GM19025 (cell line): ENCODE data around the gene RNF169.
"Not testable (repeated sequence)": the region's sequence is repeated elsewhere in the genome, so short reads cannot be mapped to it uniquely, and the experiment has no call there.

Experiments used
- ATAC-seq: cut with Tn5 transposase; IDR thresholded peaks from one replicate; pipeline ENCODE4 v1.9.1; 2021; ENCODE audit warnings: mild to moderate bottlenecking, low read depth, moderate library complexity; ENCODE audit not compliant: unreplicated experiment

RNF169 gene

GRCh38 chr11:74818283-74818946 is 69.8 kb downstream of the RNF169 start:
- no peak for ATAC-seq

- ATAC-seq = no peak
These were observed 70.8 kb downstream of the RNF169 start for GRCh38 chr11:74819400-74819799.

DNA sequence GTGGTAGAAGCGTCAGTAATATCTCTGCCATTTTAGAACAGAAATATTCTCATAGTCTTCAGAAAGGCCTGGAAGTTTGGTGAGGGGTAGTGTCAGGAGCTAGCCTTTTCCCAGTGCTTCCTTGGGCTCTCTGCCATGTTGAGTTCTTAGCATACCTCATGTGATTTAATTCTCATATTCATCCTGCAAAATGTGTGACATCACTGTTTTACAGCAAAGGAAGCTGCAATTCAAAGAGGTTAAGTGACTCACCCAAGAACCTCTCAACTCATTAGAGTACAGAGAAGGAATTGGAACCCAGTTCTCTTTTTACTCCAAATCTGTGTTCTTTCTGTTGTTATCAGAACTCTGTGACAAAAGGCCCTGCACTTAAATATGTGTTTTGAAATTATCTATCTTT is 72.1 kb downstream of the RNF169 start:
- ATAC-seq = no peak

GRCh38 chr11:74822170-74822569 is 73.5 kb downstream of the RNF169 start:
- ATAC-seq = no peak

- no peak for ATAC-seq
These were observed 75.8 kb downstream of the RNF169 start for GRCh38 chr11:74824285-74824982.

DNA sequence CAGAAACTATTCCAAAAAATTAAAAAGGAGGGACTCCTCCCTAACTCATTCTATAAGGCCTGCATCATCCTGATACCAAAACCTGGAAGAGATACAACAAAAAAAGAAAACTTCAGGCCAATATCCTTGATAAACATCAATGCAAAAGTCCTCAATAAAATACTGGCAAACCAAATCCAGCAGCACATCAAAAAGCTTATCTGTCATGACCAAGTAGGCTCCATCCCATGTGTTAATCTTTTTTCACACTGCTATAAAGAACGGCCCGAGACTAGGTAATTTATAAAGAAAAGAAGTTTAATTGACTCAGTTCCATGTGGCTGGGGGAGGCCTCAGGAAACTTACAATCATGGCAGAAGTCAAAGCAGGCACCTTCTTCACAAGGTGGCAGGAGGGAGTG is 76.9 kb downstream of the RNF169 start:
- not testable (repeated sequence) for ATAC-seq

- ATAC-seq = no peak
These were observed 78.3 kb downstream of the RNF169 start for GRCh38 chr11:74826901-74827300.

GRCh38 chr11:74837191-74837590 is 88.5 kb downstream of the RNF169 start:
- no peak for ATAC-seq

DNA sequence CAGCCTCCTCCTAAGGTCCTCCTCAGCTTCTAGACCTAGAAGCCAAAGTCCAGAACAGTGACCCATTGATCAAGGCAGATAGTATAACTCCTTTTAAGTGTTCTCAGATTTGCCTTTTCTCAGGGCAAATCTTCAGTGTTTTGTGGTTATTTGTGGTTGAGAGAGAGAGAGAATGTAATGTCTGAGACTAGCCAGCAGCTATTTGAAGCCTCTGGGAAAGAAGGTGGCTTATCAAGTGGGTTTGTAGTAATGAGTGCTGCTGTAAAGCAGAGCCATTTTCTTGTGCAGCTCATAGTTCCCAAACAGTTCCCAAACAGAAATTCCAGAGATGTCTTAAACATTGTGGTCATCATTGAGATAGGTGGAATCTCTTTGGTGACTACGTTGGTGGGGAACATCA is 89.5 kb downstream of the RNF169 start:
- no peak for ATAC-seq

DNA sequence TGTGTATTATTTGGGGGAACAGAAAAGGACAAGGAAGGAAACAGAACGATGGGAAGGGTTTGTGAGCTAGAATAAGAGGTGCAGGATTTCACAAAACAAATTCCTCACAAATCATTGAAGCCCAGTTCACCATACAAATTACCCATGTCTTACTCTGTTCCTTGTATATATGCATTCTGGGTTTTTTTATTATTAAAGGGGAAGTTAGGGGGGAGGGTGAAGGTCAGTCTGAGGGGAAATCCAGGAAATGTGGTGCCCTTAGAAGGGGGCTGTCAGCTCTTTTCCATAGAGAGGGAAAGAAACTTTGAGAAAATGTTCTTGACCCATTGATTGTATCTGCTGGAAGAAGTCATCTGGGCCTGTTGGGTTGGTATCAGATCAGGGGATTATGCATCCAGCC is 90.8 kb downstream of the RNF169 start:
- ATAC-seq = no peak

GRCh38 chr11:74839971-74840370 is 91.3 kb downstream of the RNF169 start:
- no peak for ATAC-seq

DNA sequence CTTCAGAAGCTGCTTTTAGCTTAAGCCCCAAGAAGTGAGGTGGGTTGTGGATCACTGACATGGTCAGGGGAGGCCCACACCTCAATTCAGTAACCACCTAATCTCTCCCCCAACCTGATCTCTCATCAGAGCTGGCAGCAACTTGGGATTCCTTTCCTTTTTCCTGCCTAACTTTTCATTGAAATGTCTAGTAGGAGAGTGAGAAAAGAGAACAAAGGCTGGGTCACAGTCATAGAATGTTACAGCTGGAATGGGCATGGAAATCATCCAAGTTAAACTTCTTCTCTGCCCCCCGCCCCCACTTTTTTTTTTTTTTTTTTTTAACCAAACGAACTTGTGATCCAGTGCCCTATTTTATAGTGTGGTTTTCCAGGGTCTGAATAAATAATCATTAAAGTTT is 91.8 kb downstream of the RNF169 start:
- ATAC-seq = no peak

GRCh38 chr11:74842967-74843366 is 94.3 kb downstream of the RNF169 start:
- no peak for ATAC-seq

DNA sequence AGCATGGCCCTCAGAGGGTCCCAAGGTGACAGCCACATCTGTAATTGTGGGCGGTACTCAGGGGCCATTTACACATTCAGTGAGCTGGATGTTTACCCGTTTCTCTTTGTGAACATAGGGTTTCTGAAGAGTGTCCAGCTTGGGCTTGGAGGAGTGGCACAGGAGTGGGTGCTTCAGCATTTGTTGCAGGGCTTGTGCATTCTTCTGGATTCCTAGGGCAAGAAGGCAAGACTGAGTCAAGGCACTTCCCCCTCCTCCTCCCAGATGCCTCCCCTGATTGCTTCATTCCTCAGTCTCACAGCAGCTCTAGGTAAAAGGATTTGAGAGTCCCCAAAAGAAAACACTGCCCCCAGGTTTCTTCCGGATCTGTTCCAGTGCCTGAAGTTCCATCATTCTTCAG is 95.4 kb downstream of the RNF169 start:
- ATAC-seq = no peak

DNA sequence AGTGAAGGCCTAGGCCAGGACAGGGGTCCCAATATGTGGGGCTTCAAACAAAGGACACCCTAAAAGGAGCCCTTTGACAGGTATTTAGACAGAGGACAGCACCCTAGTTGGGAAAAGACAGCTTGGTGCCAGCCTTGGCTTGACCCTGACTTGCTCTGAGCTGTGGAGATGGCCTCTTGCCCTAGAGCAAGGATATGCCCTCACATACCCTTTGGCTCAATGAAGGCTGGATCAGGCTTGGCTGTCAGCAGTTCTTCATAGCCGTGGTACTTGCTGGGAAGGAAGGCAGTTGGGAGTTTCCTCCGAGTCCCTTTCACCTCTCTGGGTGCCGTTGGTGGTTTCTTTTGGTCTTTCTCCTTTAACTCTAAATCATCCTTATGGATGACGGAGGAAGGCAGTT is 96.2 kb downstream of the RNF169 start:
- no peak for ATAC-seq

DNA sequence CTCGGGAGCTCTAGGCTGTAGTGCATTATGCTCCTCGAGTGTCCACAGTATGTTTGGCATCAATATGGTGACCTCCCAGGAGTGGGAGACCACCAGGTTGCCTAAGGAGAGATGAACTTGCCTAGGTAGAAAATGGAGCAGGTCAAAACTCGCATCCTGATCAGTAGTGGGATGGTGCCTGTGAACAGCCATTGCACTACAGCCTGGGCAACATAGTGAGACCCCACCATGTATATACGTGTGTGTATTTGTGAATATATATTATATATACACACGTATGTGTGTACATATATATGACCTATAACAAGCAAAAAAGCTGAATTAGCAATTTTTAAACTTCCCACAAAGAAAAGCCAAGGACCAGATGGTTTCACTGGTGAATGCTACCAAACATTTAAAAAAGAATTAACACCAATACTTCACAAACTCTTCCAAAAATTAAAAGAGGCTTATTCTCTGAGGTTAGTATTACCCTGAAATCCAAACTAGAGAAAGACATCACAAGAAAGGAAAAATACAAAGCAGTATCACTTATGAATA is 97.4 kb downstream of the RNF169 start:
- no peak for ATAC-seq

DNA sequence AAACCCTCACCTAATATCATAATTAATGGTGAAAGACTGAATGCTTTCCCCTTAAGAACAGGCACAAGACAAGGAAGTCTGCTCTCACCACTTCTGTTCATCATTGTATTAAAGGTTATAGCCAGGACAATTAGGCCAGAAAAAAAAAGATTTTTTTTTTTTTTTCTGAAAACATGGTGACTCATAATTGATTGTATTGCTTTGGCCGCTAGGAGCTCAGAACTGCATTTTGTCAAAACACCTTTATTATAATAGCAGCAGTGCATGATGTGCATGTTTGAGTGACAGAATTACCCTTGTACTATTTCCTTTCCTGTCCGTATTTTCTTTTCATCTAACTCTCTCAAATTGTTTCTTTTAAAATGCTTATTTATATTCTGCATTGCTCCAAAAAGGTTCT is 98.1 kb downstream of the RNF169 start:
- no peak for ATAC-seq

DNA sequence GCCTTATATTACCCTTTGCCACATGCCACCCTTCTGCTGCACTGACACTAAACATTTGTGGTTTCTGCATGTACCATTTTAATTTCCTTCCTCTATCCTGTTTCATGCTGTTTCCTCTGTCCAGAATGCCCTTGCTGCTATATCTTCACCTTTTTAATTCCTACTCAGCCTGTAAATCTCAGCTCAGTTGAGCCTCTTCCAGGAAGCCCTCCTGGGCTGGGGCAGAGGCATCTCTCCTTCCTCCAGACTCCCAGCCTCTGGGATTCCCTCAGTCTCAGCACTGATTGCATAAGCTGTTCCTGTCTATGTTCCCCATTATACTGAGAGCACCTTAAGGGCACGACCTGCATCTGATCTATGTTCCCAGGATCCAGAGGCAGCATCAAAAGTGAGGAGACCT is 98.7 kb downstream of the RNF169 start:
- ATAC-seq = no peak

- no peak for ATAC-seq
These were observed 99.2 kb downstream of the RNF169 start for GRCh38 chr11:74847895-74848294.

- ATAC-seq = no peak
These were observed 101.1 kb downstream of the RNF169 start for GRCh38 chr11:74849525-74850391.

GRCh38 chr11:74853223-74853622 is 104.6 kb downstream of the RNF169 start:
- ATAC-seq = no peak
